ENCODE measurements around the gene FAM76B. TPM values are rescaled to one million over a fixed set of nuclear protein-coding genes. Genes with fewer than 3 reads are reported as not detected.
A peak's percentile ranks its signal among the peaks of the same experiment; 100 is the strongest.

FAM76B gene
- polyA plus RNA-seq, 1 experiment = 21.2 TPM

DNA sequence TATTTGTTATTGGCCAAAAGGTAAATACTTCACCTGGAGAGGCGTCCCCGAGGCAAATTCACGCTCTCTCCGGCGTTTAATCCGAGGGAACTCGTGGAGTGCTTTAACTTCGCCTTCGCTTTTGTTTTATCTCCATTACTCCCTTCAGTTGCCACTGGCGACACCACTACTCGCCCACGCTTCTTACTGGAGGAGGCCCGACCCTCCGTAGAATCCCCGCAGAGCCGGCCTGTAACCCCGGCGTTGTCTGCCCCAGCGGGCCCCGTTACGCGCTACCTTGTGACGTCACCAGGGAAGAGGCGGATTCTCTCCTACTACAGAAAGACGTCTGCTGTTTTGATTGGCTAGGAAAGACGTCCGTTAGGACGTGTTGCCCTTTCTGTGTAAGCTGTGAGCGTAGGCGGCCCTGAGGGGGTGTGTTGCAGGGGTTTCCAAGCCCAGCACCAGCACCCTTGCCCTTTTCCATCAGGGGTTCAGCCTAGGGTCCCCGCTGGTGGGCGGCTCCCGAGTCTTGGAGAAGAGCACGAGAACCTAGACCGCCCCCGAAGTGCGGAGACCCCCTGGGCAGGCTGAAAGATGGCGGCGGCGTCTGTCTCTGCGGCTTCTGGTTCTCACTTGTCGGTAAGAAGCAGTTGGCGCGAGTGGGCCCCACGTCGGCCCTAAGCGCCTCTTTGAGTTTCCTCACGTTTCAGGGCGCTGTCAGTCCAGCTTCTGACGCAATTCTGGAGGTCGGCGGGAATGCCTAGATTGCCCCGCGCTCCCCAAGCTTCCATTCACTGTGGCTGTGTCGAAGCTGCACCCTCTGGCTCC is 746 bp upstream of the FAM76B start, which contains the start of gene CEP57:
Gene CEP57, plus strand, starts transcription at position 376 of the 810 bp plus-strand sequence. Its CDS starts 201 bp downstream, at position 577.
- peak; percentile 97 for DNase-seq (ENCODE audit: low read depth, low spot score)
- POLR2A ChIA-PET = interaction anchor here (0.5 to 1.8 kb wide), 8 partner anchors 38 to 635 kb away, joined by 3 to 8 read pairs (median 4); partner anchors contain the start of genes CCDC82, JRKL and MTMR2
- H3K4me3 ChIP-seq (ENCODE audit: low read depth, low read length) = peak within 1 kb of the TSS; percentile 86
- no peaks in the 10 kb centered on the region for H3K27me3 ChIP-seq (ENCODE audit: control insufficient read depth, insufficient read depth, low read length)
- peak within 1 kb of the TSS; percentile 98 for H3K27ac ChIP-seq (ENCODE audit: low read depth, low read length)
- H3K9me3 ChIP-seq (ENCODE audit: control insufficient read depth, insufficient read depth, low read length) = peaks cover 3% of the 10 kb centered on the region; the same call in 1 of the 2 replicates
- CTCF ChIA-PET = interaction anchor here (1.0 to 2.4 kb wide), 5 partner anchors 26 to 635 kb away, joined by 3 to 14 read pairs (median 4); partner anchors contain the start of gene MAML2
- TF ChIP-seq CTCF (IDR thresholded peaks at IDR 0.05; ENCODE audit: low read depth, low read length) = no peak

GRCh38 chr11:95788921-95789505 is 569 bp downstream of the FAM76B start:
- peak; percentile 47 for TF ChIP-seq CTCF (IDR thresholded peaks at IDR 0.05; ENCODE audit: low read depth, low read length)
- Histone ChIP-seq H3K9me3 (ENCODE audit: control insufficient read depth, insufficient read depth, low read length) (peaks cover 3% of the 10 kb centered on the region; the same call in 1 of the 2 replicates), H3K4me3 (ENCODE audit: low read depth, low read length) (peak overlapping the region; percentile 86), H3K27ac (ENCODE audit: low read depth, low read length) (peak overlapping the region; percentile 98), H3K27me3 (ENCODE audit: control insufficient read depth, insufficient read depth, low read length) (no peaks in the 10 kb centered on the region)
- CTCF ChIA-PET = interaction anchor here (0.6 to 1.5 kb wide), 6 partner anchors 24 to 840 kb away, joined by 3 to 6 read pairs (median 4); partner anchors contain the start of gene MAML2
- POLR2A ChIA-PET = interaction anchor here (0.9 to 1.6 kb wide), 6 partner anchors 39 to 636 kb away, joined by 3 to 12 read pairs (median 4); partner anchors contain the start of genes CCDC82 and JRKL
- DNase-seq (ENCODE audit: low read depth, low spot score) = no peak

GRCh38 chr11:95780544-95780943 is 9.0 kb downstream of the FAM76B start:
- ChIA-PET POLR2A (no interaction called here), CTCF (interaction anchor here (0.6 to 2.2 kb wide), 5 partner anchors 16 to 714 kb away, joined by 3 to 7 read pairs (median 5); partner anchors contain the start of genes MAML2 and SRSF8)
- no peak for TF ChIP-seq CTCF (IDR thresholded peaks at IDR 0.05; ENCODE audit: low read depth, low read length)
- H3K27me3 ChIP-seq (ENCODE audit: control insufficient read depth, insufficient read depth, low read length) = no peaks in the 10 kb centered on the region
- no peaks in the 10 kb centered on the region for H3K9me3 ChIP-seq (ENCODE audit: control insufficient read depth, insufficient read depth, low read length)
- DNase-seq (ENCODE audit: low read depth, low spot score) = no peak
- H3K4me3 ChIP-seq (ENCODE audit: low read depth, low read length) = no peak overlapping the region
- H3K27ac ChIP-seq (ENCODE audit: low read depth, low read length) = no peak overlapping the region

GRCh38 chr11:95778699-95779098 is 10.9 kb downstream of the FAM76B start:
- H3K9me3 ChIP-seq (ENCODE audit: control insufficient read depth, insufficient read depth, low read length) = no peaks in the 10 kb centered on the region
- no peak for DNase-seq (ENCODE audit: low read depth, low spot score)
- no peak overlapping the region for H3K27ac ChIP-seq (ENCODE audit: low read depth, low read length)
- ChIA-PET POLR2A (no interaction called here), CTCF (interaction anchor here (1.8 to 2.2 kb wide), 2 partner anchors 14 to 615 kb away, joined by 4 to 7 read pairs; no protein-coding TSS in a partner anchor)
- TF ChIP-seq CTCF (IDR thresholded peaks at IDR 0.05; ENCODE audit: low read depth, low read length) = no peak
- H3K27me3 ChIP-seq (ENCODE audit: control insufficient read depth, insufficient read depth, low read length) = no peaks in the 10 kb centered on the region
- H3K4me3 ChIP-seq (ENCODE audit: low read depth, low read length) = no peak overlapping the region

Data from AG04450 (cell line).